H1 (cell line): ENCODE data around the gene DOCK3. TPM values are rescaled to one million over a fixed set of nuclear protein-coding genes. Genes with fewer than 3 reads are reported as not detected.

Source experiments
- CTCF ChIA-PET: fragments of 300-600 bp; sonication (Branson Sonifier 250); formaldehyde crosslinking; loops from one replicate; lab custom pipeline; 2021; ENCODE audit not compliant: partially characterized antibody; lab: Charles Lee
- POLR2A ChIA-PET: fragments of 300-600 bp; sonication (Branson Sonifier 250); formaldehyde crosslinking; loops from one replicate; lab custom pipeline; 2021; ENCODE audit warnings: inconsistent platforms; ENCODE audit not compliant: partially characterized antibody; lab: Charles Lee
- DNase-seq, 2 experiments: peaks; one replicate each; pipeline versions ENCODE4 v3.0.0 to v3.0.0-alpha.2; 2010 to 2022; ENCODE audit warnings: low spot score in 2 of 2, low read depth in 1 of 2, mixed read lengths in 1 of 2
- FAIRE-seq: peaks from 2 replicates; lab custom pipeline; 2011; peaks lifted over from hg19 to GRCh38; lab: Jason Lieb, UNC
- H2AFZ ChIP-seq: 2 replicates; pipeline ENCODE4 v1.8.1; 2012; ENCODE audit warnings: low read length, inconsistent platforms
- H2AK5ac ChIP-seq: 2 replicates; pipeline ENCODE4 v1.6.1; 2013; ENCODE audit warnings: low read depth, low read length
- H2BK120ac ChIP-seq: replicated peaks from 2 replicates; pipeline ENCODE3; 2013; ENCODE audit warnings: low read depth, low read length, inconsistent platforms
- H2BK12ac ChIP-seq: 2 replicates; pipeline ENCODE4 v1.6.1; 2013; ENCODE audit warnings: low read depth, low read length
- H2BK15ac ChIP-seq: 2 replicates; pipeline ENCODE4 v1.6.1; 2013; ENCODE audit warnings: low read length
- H2BK20ac ChIP-seq: 2 replicates; pipeline ENCODE4 v1.6.1; 2013; ENCODE audit warnings: low read length
- H2BK5ac ChIP-seq: 2 replicates; pipeline ENCODE4 v1.6.1; 2013; ENCODE audit warnings: low read depth, low read length
- H3K14ac ChIP-seq: 2 replicates; pipeline ENCODE4 v1.6.1; 2013; ENCODE audit warnings: inconsistent platforms; ENCODE audit not compliant: insufficient read length
- H3K18ac ChIP-seq: 2 replicates; pipeline ENCODE4 v1.6.1; 2013; ENCODE audit warnings: low read length; ENCODE audit errors: extremely low read depth
- H3K23ac ChIP-seq: 2 replicates; pipeline ENCODE4 v1.6.1; 2013; ENCODE audit warnings: inconsistent platforms; ENCODE audit not compliant: insufficient read length
- H3K23me2 ChIP-seq: 2 replicates; pipeline ENCODE4 v1.6.1; 2013; ENCODE audit warnings: low read depth, low read length
- H3K27ac ChIP-seq: 2 replicates; pipeline ENCODE4 v1.6.1; 2011; ENCODE audit warnings: low read depth, low read length, inconsistent platforms
- H3K27me3 ChIP-seq, 4 experiments: replicated peaks in 1 of 4; 1 replicate in 1 of 4; 2 replicates in 3 of 4; pipeline versions ENCODE4 v1.6.1 to v1.8.1; 2011 to 2013; ENCODE audit warnings: low read length in 3 of 4, mild to moderate bottlenecking in 3 of 4, inconsistent platforms in 2 of 4, mixed read lengths in 2 of 4, moderate library complexity in 1 of 4; ENCODE audit not compliant: control insufficient read depth in 3 of 4, insufficient read depth in 3 of 4; ENCODE audit errors: extremely low read depth in 1 of 4
- H3K36me3 ChIP-seq, 4 experiments: 2 replicates each; pipeline versions ENCODE4 v1.6.1 to v1.8.1; 2011 to 2013; ENCODE audit warnings: mild to moderate bottlenecking in 4 of 4, low read length in 3 of 4, moderate library complexity in 2 of 4, control low read depth in 1 of 4, inconsistent platforms in 1 of 4; ENCODE audit not compliant: insufficient read depth in 4 of 4, control insufficient read depth in 2 of 4
- H3K4ac ChIP-seq: replicated peaks from 2 replicates; pipeline ENCODE3; 2013; ENCODE audit warnings: low read length, low read depth, mixed read lengths, inconsistent platforms; ENCODE audit not compliant: insufficient read length
- H3K4me1 ChIP-seq, 4 experiments: replicated peaks in 1 of 4; 1 replicate in 1 of 4; 2 replicates in 3 of 4; pipeline versions ENCODE4 v1.6.1 to v1.8.1; 2011 to 2013; ENCODE audit warnings: low read length in 3 of 4, inconsistent platforms in 2 of 4, mixed read lengths in 1 of 4; ENCODE audit not compliant: insufficient read depth in 4 of 4, control insufficient read depth in 3 of 4
- H3K4me2 ChIP-seq, 2 experiments: 2 replicates each; pipeline versions ENCODE4 v1.6.1 to v1.8.1; 2011 to 2013; ENCODE audit warnings: low read depth in 2 of 2, low read length in 2 of 2, control low read depth in 1 of 2, inconsistent platforms in 1 of 2, mild to moderate bottlenecking in 1 of 2; ENCODE audit not compliant: insufficient read depth in 1 of 2
- H3K4me3 ChIP-seq, 4 experiments: fragments of 200-600, 300-600 bp in 1 of 4; sonication (generic), shearing (Covaris generic), sonication (Bioruptor Twin) in 1 of 4; 2 replicates each; pipeline versions ENCODE4 v1.5.1 to v1.8.1; 2011 to 2016; ENCODE audit warnings: low read length in 4 of 4, low read depth in 3 of 4, control low read depth in 2 of 4, inconsistent platforms in 2 of 4, mild to moderate bottlenecking in 2 of 4, mixed read lengths in 1 of 4, moderate library complexity in 1 of 4; ENCODE audit not compliant: insufficient read depth in 2 of 4; ENCODE audit errors: extremely low read depth in 1 of 4
- H3K56ac ChIP-seq: replicated peaks from 2 replicates; pipeline ENCODE3; 2013; ENCODE audit warnings: low read depth, mild to moderate bottlenecking, mixed read lengths, low read length, inconsistent platforms; ENCODE audit not compliant: insufficient read length
- H3K79me1 ChIP-seq: 2 replicates; pipeline ENCODE4 v1.6.1; 2013; ENCODE audit warnings: low read depth, low read length, control low read depth
- H3K79me2 ChIP-seq, 2 experiments: 2 replicates each; pipeline versions ENCODE4 v1.6.1 to v1.8.1; 2012 to 2013; ENCODE audit warnings: low read length in 2 of 2, mild to moderate bottlenecking in 2 of 2, inconsistent platforms in 1 of 2; ENCODE audit not compliant: insufficient read depth in 2 of 2, control insufficient read depth in 1 of 2
- H3K9ac ChIP-seq, 4 experiments: replicated peaks in 1 of 4; 1 replicate in 1 of 4; 2 replicates in 3 of 4; pipeline versions ENCODE4 v1.6.1 to v1.8.1; 2011 to 2013; ENCODE audit warnings: low read depth in 3 of 4, low read length in 3 of 4, control low read depth in 2 of 4, mild to moderate bottlenecking in 2 of 4, moderate library complexity in 2 of 4, inconsistent platforms in 1 of 4; ENCODE audit errors: extremely low read depth in 1 of 4
- H3K9me3 ChIP-seq, 2 experiments: 2 replicates each; pipeline versions ENCODE4 v1.6.1 to v1.8.1; 2012 to 2013; ENCODE audit warnings: mild to moderate bottlenecking in 2 of 2, moderate library complexity in 2 of 2, control low read depth in 1 of 2, inconsistent platforms in 1 of 2, low read depth in 1 of 2, low read length in 1 of 2, mixed read lengths in 1 of 2; ENCODE audit not compliant: insufficient read depth in 2 of 2
- H4K20me1 ChIP-seq, 2 experiments: replicated peaks in 1 of 2; 2 replicates each; pipeline versions ENCODE3 to v1.8.1; 2011 to 2013; ENCODE audit warnings: inconsistent platforms in 2 of 2, low read length in 2 of 2, mild to moderate bottlenecking in 1 of 2; ENCODE audit not compliant: insufficient read depth in 2 of 2, control insufficient read depth in 1 of 2
- H4K5ac ChIP-seq: 2 replicates; pipeline ENCODE4 v1.6.1; 2013; ENCODE audit warnings: low read length, low read depth, mixed read lengths, inconsistent platforms; ENCODE audit not compliant: insufficient read length
- H4K8ac ChIP-seq: 2 replicates; pipeline ENCODE4 v1.8.0; 2013; ENCODE audit warnings: mild to moderate bottlenecking, moderate library complexity, low read length, inconsistent platforms; ENCODE audit not compliant: insufficient read depth; ENCODE audit errors: extremely low read depth
- H4K91ac ChIP-seq: replicated peaks from 2 replicates; pipeline ENCODE3; 2013; ENCODE audit warnings: low read length, mixed read lengths, inconsistent platforms; ENCODE audit not compliant: insufficient read length
- ASH2L ChIP-seq: fragments of 200-600, 300-600 bp; sonication (generic); IDR thresholded peaks from one replicate; pipeline ENCODE4 v1.7.1; 2017; ENCODE audit warnings: low read length
- ATF3 ChIP-seq: IDR thresholded peaks from 2 replicates; pipeline ENCODE4 v1.6.1; 2011; ENCODE audit warnings: low read depth, mild to moderate bottlenecking, low read length; ENCODE audit not compliant: insufficient read depth
- KDM4A ChIP-seq: IDR thresholded peaks from one replicate; pipeline ENCODE4 v1.7.1; 2012; ENCODE audit warnings: low read depth, mild to moderate bottlenecking, moderate library complexity, low read length, inconsistent platforms; ENCODE audit not compliant: severe bottlenecking
- PHF8 ChIP-seq: fragments of 200-600 bp; sonication (generic); conservative IDR thresholded peaks from 2 replicates; pipeline ENCODE4 v1.7.1; 2012; ENCODE audit warnings: low read depth, mild to moderate bottlenecking, inconsistent platforms, low read length, moderate library complexity
- RBBP5 ChIP-seq: IDR thresholded peaks from 2 replicates; pipeline ENCODE4 v1.7.1; 2012; ENCODE audit warnings: low read depth, mild to moderate bottlenecking, inconsistent platforms, low read length, moderate library complexity, borderline replicate concordance
- SRF ChIP-seq: IDR thresholded peaks from 2 replicates; pipeline ENCODE4 v1.6.1; 2011; ENCODE audit warnings: mild to moderate bottlenecking, low read depth, low read length, moderate library complexity
- TEAD4 ChIP-seq: IDR thresholded peaks from 2 replicates; pipeline ENCODE4 v1.6.1; 2012; ENCODE audit warnings: low read depth, low read length, inconsistent platforms, mixed read lengths
- WGBS, 2 experiments: shearing (Covaris generic) in 1 of 2; methylation state at CpG; one replicate each; pipeline versions ENCODE4 v1.1.6 to v1.1.7; 2013 to 2015; ENCODE audit warnings: low lambda C conversion rate in 2 of 2, mixed read lengths in 2 of 2, inconsistent platforms in 1 of 2, low coverage in 1 of 2, missing lambda C conversion rate in 1 of 2; ENCODE audit not compliant: insufficient replicate concordance in 2 of 2, insufficient coverage in 1 of 2, insufficient read length in 1 of 2; ENCODE audit errors: extremely low coverage in 1 of 2, missing lambda C conversion rate in 1 of 2; 5-methylcytosine and 5-hydroxymethylcytosine counted together
- polyA plus RNA-seq, 7 experiments: library from polyadenylated mRNA; depleted of rRNA in 3 of 7; stranded (reverse) in 5 of 7; unstranded in 2 of 7; fragments of >200 nt in 5 of 7; fragments of 200-250 nt in 2 of 7; gene quantifications; 1 replicate in 5 of 7; 2 replicates in 1 of 7; 4 replicates in 1 of 7; pipeline versions ENCODE4 v1.2.1 to v1.2.3, GENCODE V29; 2011 to 2013; ENCODE audit warnings: missing spikeins in 2 of 7, mixed read lengths in 2 of 7
- total RNA-seq: library from RNA; stranded (reverse); fragmentation: NEBNext Ultra II Directional; extraction: Animal tissue kit (Norgen Biotek cat#: 25700); gene quantifications from 2 replicates; pipeline ENCODE4 v1.2.1, GENCODE V29; 2021

The DOCK3 gene
- total and polyA plus RNA-seq, 2 of the 8 experiments (the other 6 are each of a cell fraction or from before 2014, with no cell fraction given) = 2.7 to 5.0 TPM

DNA sequence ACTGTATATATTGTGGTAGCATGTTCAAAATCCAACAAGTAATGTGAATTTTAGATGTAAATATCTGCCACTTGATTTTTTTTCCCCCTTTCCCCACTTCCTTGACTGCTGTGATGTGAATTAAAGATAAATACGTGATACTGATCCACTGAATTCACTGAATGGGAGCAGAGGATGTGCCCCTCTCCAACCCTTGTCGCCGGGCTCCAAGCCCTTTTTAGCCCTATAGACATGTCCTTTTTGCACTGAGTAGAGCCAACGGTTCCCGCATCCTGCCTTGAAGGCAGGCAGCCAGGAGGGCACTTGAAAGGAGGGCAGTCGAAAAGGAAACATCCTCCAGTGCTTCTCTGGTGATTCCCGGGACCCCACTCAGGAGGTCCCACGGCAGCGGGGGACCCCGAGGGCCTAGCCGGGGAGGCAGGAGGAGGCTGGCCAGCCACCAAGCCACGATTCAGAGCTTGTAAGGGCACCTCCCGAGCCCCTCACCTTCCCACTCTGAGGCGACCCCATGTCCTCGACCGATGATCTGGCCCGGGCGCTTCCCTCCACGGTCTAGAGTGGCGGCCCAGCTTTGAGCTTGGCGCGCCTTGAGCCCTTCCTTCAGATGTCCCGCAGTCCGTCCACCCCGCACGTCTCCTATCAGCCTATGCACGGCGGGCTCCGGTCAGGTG lies 709.5 kb downstream of the DOCK3 start:
- TF ChIP-seq ASH2L (peak; percentile 15), SRF (no peak), KDM4A (peak; percentile 45), PHF8 (0 out of 2 replicates have a peak, but pooled peaks have one; percentile 65), ATF3 (no peak), TEAD4 (no peak), RBBP5 (0 out of 2 replicates have a peak, but pooled peaks have one; percentile 8)
- no peak overlapping the region for H2AFZ ChIP-seq
- no peak overlapping the region for H2AK5ac ChIP-seq
- no peak overlapping the region for H3K23ac ChIP-seq
- peaks cover 0 to 18% (median 6%) of the 10 kb centered on the region in 4 experiments for H3K4me1 ChIP-seq
- H3K4me3 ChIP-seq = peak overlapping the region; percentile 73 to 88 (median 82)
- H3K9me3 ChIP-seq = no peaks in the 10 kb centered on the region
- 0 out of 2 replicates have a peak overlapping the region, but pooled peaks have one; percentile 10 for H2BK15ac ChIP-seq
- peak overlapping the region; percentile 94 for H3K4ac ChIP-seq
- peak overlapping the region; percentile 92 for H3K27ac ChIP-seq
- H2BK5ac ChIP-seq = peak overlapping the region; percentile 97
- peaks cover 3% of the 10 kb centered on the region; the same call in 1 of the 2 replicates for H3K23me2 ChIP-seq
- no peaks in the 10 kb centered on the region for H3K79me1 ChIP-seq
- H3K56ac ChIP-seq = peak overlapping the region; percentile 95
- no peak overlapping the region for H2BK120ac ChIP-seq
- peak overlapping the region; percentile 96 for H4K5ac ChIP-seq
- H4K91ac ChIP-seq = peak overlapping the region; percentile 84
- H4K20me1 ChIP-seq = peaks cover 10 to 20% of the 10 kb centered on the region in 2 experiments
- peaks cover 10 to 34% of the 10 kb centered on the region in 2 experiments for H3K79me2 ChIP-seq
- FAIRE-seq (no peak), DNase-seq (peak in 1 of 2 experiments; percentile 62)
- H3K36me3 ChIP-seq = peaks cover 12 to 28% (median 19%) of the 10 kb centered on the region in 4 experiments
- H2BK20ac ChIP-seq = no peak overlapping the region
- H4K8ac ChIP-seq = peak overlapping the region; percentile 91
- peak overlapping the region; percentile 82 to 95 (median 88) for H3K9ac ChIP-seq
- no peak overlapping the region for H3K14ac ChIP-seq
- H3K18ac ChIP-seq = peak overlapping the region; percentile 89
- H3K27me3 ChIP-seq = no peaks in the 10 kb centered on the region
- CTCF ChIA-PET = interaction anchor here (0.7 to 7.2 kb wide), 4 partner anchors 14 to 1039 kb away, joined by 3 to 53 read pairs (median 14); partner anchors contain the start of genes MAPKAPK3 and ZMYND10
- POLR2A ChIA-PET = interaction anchor here (0.8 to 2.8 kb wide), 13 partner anchors 9 to 768 kb away, joined by 3 to 23 read pairs (median 4); partner anchors contain the start of gene DCAF1
- peak overlapping the region; percentile 72 to 73 for H3K4me2 ChIP-seq
- H2BK12ac ChIP-seq = no peak overlapping the region
- WGBS, 2 experiments = 1% methylated on average over 29 of the region's 29 CpGs; no CpG with 5 or more reads in 1 of the 2 experiments
